GM21825 (cell line): ENCODE measurements around the gene UBN1.

Experiments used
- ATAC-seq: cut with Tn5 transposase; IDR thresholded peaks from one replicate; pipeline ENCODE4 v1.9.1; 2021; ENCODE audit warnings: mild to moderate bottlenecking, moderate library complexity; ENCODE audit not compliant: unreplicated experiment

Gene UBN1

GRCh38 chr16:4814046-4814445 lies 33.2 kb upstream of the UBN1 start:
- ATAC-seq, result no peak

- no peak for ATAC-seq
Measured at GRCh38 chr16:4814542-4815173, 32.6 kb upstream of the UBN1 start.

GRCh38 chr16:4820652-4821051 lies 26.6 kb upstream of the UBN1 start:
- no peak for ATAC-seq

- no peak for ATAC-seq
Measured at GRCh38 chr16:4825196-4825595, 22.1 kb upstream of the UBN1 start.

- no peak for ATAC-seq
Measured at GRCh38 chr16:4826526-4826925, 20.8 kb upstream of the UBN1 start.

GRCh38 chr16:4826980-4827379 lies 20.3 kb upstream of the UBN1 start:
- no peak for ATAC-seq

- ATAC-seq, result no peak
Measured at GRCh38 chr16:4828567-4829321, 18.5 kb upstream of the UBN1 start.

- no peak for ATAC-seq
Measured at GRCh38 chr16:4830408-4830807, 16.9 kb upstream of the UBN1 start.

GRCh38 chr16:4831616-4832015 lies 15.7 kb upstream of the UBN1 start:
- ATAC-seq, result no peak

GRCh38 chr16:4832698-4833343 lies 14.5 kb upstream of the UBN1 start:
- no peak for ATAC-seq

GRCh38 chr16:4833584-4833983 lies 13.7 kb upstream of the UBN1 start:
- no peak for ATAC-seq

GRCh38 chr16:4836727-4837126 lies 10.6 kb upstream of the UBN1 start:
- ATAC-seq, result no peak

GRCh38 chr16:4837733-4838501 lies 9.4 kb upstream of the UBN1 start:
- no peak for ATAC-seq

GRCh38 chr16:4839942-4840341 lies 7.3 kb upstream of the UBN1 start:
- ATAC-seq, result no peak

GRCh38 chr16:4840984-4841383 lies 6.3 kb upstream of the UBN1 start:
- no peak for ATAC-seq

GRCh38 chr16:4846503-4846900 lies 779 bp upstream of the UBN1 start:
- peak; percentile 4 for ATAC-seq

GRCh38 chr16:4847774-4848587 lies 700 bp downstream of the UBN1 start:
- ATAC-seq, result peak; percentile 25

GRCh38 chr16:4850211-4850610 lies 2.9 kb downstream of the UBN1 start:
- ATAC-seq, result no peak

- no peak for ATAC-seq
Measured at GRCh38 chr16:4852221-4852872, 5.1 kb downstream of the UBN1 start.

GRCh38 chr16:4855371-4855770 lies 8.1 kb downstream of the UBN1 start:
- no peak for ATAC-seq
